Suprapubic skin (tissue), 3 donors: ENCODE data around the gene ZNF593OS.

Source experiments
- CTCF ChIP-seq, 2 donors: fragments of 200-600 bp in 1 of 2; fragments of 450-650 bp in 1 of 2; sonication (generic) in 1 of 2; IDR thresholded peaks; one replicate each; pipeline ENCODE4 v1.5.1; 2016 to 2019; ENCODE audit warnings: antibody characterized with exemption in 2 of 2, mild to moderate bottlenecking in 1 of 2, moderate library complexity in 1 of 2
- POLR2AphosphoS5 ChIP-seq, 3 donors: sonication (generic); formaldehyde crosslinking; IDR thresholded peaks; one replicate each; pipeline ENCODE4 v1.6.1; 2017; ENCODE audit warnings: antibody characterized with exemption in 3 of 3

GRCh38 chr1:26191739-26192138, 20.1 kb upstream of the ZNF593OS start:
- TF ChIP-seq POLR2AphosphoS5 (IDR thresholded peaks at IDR 0.05) (no peak), CTCF (IDR thresholded peaks at IDR 0.05) (no peak)
